GM18951 (cell line): ENCODE results near the gene ATP11A.
"Not testable (repeated sequence)": the region's sequence is repeated elsewhere in the genome, so short reads cannot be mapped to it uniquely, and the experiment has no call there.

Source experiments
- POLR2A ChIP-seq: IDR thresholded peaks from 4 replicates; pipeline ENCODE4 v1.6.1; 2011; ENCODE audit warnings: mild to moderate bottlenecking; ENCODE audit not compliant: insufficient read length, insufficient read depth; ENCODE audit errors: extremely low read depth
- in situ Hi-C: fragments of 300-500 bp; cut with MboI; formaldehyde crosslinking; loops from one replicate; pipeline ENCODE4 v1.12.0; 2022; ENCODE audit warnings: low sequenced_read_pairs, mixed read lengths, inconsistent platforms; ENCODE audit not compliant: unreplicated experiment

Gene ATP11A

DNA sequence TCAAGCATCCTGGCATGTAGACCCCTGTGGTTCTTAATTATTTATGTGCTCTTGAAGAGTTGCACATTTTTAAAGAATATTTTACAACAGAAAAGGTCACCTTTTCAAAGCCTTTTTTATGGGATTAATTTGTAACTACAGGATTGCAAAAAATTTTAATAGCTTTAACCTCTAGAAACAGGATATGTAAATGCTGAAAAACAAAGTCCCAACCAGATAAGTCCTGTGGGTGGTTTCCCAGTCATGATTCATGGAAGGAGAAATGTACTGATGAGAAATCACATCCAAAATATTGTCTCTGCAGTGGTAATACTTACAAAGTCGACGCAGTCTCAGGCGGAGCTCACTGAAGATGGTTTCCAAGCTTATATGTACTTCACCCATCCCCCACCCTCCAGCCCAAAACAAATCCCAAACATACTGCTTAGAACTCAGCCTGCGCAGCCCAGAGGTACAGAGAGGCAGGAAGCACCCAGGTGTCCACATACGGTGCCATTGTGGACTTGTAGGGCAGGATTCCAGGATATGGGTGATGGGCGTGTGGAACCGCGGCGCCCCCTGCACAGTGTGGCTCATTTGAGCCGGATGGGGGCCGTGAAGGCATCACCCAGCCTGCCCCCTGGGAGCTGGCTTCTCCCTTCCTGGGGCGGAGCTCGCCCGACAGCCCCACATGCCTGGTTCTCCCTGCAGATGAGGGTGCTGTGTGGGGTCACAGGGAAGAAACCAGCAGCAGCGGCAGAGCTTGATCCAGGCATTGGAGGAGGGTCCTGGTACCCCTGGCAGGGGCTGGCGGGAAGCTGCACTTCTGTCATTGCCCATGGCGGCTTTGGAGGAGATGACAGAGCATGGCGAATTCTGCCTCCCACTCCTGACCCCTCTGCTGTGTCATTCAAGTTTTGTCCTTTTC lies 101.2 kb downstream of the ATP11A start:
- no peak for TF ChIP-seq POLR2A
- in situ Hi-C loops: no loop called here

DNA sequence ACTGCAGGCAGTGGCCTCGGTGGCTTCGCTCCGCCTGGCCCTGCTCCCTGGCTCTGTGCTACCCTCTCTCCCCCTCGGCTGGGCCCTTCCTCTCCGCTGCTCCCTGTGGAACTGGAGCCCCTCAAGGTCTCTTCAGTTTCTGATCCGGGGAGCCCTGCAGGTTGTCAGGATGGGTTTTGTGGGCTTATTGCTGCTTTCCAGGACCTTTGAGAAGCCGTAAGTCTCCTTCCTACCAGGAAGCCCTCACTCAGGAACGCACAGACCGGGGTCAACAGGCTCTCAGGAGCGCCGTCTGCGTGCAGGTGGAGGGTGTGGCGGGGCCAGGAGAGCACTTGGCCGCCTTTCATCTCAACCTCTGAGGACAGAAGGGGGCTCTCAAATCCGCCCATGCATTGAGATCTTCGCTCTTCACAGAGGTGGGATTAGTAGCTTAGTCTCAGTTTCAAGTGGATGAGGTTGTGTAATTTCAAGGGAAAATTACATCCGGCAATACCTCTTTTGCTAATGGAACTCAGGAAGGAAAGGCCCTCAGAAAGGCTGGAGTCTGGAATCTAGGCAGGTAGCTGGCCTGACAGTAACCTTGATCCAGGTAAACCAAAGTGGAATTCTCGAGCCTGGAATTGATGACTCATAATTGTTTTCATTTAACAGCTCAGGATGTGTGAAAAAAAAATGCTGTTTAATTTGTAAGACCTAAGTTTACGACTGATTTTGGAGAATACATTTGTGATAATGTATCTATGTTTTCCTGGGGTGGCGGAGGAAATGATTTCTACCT lies 102.0 kb downstream of the ATP11A start:
- no peak for TF ChIP-seq POLR2A
- in situ Hi-C loops: no loop called here

DNA sequence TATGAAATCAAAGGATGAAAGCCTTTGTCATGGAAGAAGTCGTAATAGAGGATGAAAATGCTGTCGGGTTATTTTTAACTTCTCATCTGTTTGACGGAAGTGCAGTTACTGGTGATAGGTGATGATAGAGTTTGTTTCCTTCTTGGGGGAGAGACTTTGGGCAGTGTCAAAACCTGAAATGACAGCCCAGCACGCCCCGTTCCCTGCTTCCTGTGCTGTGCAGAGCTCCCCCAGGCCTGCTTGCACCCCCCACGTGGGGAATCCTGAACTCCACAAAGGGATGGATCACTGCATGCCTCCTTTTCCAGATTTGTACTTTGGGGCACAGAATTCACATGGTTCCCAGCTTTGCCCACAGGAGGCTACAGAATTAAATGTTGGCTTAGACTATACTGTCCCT lies 102.7 kb downstream of the ATP11A start:
- in situ Hi-C loops: no loop called here
- TF ChIP-seq POLR2A: no peak

DNA sequence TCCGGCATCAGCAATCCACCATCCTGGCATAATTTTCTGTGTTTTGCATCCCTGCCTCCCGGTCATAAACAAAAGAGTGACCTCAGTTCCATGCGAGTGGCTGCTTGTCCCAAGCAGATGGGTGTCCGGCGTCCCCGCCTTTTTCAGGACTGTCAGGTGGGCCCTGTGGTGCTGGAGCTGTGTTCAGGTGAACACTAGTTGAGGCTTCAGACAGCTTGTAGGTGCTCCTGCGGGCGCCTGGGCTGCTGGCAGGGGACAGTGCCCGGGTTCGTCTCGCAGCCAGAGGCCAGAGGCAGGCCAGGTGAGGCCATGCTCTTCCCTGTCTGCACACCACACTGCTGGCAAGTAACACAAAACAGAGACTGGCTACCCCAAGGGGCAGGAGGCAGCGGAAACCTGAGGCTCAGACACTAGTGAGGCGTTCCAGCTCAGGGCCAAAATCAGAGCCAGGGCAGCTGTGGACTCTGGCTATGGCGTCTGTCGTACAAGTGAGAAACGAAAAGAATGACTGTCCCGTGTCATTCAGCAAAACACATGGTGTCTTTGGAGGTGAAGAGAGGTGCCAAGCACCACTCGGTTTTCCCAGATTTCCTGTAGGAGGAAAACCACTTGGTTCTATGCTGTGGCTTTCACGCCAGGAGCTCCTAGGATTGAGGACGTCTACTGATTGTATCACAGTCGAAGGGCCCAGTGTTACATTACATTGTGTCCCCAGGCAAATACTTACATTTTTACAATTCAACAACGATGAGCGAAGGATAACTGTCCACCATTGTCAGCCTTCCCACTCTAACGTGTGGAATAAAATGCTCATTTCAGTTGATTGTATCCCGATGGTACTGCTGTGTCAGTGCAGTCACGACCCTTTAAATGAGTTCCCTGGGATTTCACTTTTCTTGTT lies 104.0 kb downstream of the ATP11A start:
- TF ChIP-seq POLR2A: no peak
- in situ Hi-C loops: no loop called here

DNA sequence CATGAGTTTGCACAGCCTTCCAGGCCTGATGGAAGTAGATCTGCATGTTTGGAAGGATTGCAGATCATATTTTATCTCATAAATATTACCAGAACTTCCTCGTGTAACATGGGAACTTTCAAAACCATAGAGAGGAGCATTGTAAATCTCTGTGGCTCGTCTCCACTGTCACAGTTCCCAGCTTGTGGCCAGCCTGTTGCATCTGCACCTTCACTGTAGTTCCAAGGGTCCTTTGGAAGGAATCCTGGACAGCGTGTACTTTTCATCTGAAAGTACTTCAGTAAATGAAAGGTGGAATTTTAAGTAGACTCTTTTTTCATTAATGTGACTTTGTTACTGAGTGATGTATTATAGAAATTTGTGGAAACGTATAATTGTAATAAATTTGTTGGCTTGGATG lies 105.4 kb downstream of the ATP11A start:
- in situ Hi-C loops: no loop called here
- TF ChIP-seq POLR2A: no peak

DNA sequence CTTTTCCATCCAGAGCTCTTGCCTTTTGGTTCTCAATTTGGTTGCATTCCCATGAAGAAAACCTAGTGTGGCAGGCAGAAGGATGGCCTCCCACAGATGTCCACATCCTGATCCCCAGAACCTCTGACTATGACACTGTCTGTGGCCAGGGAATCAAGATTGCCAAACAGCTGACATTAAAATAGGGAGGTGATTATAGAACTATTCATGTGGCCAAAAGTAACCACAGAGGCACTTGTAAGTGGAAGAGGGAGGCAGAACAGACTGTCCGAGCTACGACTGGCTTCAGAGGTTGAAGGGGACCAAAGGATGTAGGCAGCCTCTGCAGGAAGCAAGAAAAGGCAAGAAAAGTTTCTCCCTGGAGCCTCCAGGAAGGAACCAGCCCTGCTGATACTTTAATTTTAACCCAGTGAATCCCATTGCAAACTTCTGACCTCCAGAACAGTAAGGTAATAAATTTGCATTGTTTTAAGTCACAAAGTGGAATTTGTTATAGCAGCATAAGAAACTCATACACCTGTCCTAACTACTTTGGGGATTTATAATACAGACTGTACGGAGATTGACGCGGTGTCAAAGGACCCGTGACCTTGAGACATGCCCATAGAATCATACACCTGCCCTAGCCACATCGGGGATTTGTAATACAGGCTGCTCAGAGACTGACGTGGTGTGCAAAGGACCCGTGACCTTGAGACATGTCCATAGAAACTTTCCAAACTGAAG lies 106.5 kb downstream of the ATP11A start:
- in situ Hi-C loops: no loop called here
- no peak for TF ChIP-seq POLR2A

DNA sequence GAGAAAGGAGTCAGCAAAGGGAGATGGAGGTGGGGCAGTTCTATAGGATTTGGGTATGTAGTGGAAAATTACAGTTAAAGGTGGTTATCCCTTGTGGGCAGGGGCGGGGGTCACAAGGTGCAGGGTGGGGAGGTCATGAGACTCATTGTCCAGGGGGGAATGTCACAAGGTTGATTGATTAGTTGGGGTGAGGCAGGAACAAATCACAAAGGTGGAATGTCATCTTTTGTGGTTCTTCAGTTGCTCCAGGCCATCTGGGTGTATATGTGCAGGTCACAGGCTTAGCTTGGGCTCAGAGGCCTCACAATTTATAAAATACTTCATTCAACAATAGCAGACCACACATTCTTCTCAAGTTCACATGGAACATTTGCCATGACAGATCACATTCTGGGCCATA lies 109.6 kb downstream of the ATP11A start:
- no peak for TF ChIP-seq POLR2A
- in situ Hi-C loops: no loop called here

DNA sequence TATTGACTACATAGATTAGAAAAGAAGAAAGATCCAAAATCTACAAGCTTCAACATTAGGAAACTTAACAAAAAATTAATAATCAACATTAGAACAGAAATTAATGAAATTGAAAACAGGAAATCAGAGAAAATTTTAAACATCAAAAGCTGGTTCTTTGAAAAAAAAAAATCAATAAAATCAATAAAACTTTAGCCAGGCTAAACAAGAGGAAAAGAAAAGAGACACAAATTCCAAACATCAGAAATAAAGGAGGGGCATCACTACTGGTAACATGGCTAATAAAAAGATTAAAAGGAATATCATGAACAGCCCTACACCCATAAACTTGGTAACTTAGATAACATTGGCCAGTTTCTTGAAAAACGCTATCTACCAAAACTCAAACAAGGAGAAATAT lies 110.2 kb downstream of the ATP11A start:
- TF ChIP-seq POLR2A: no peak
- in situ Hi-C loops: no loop called here

DNA sequence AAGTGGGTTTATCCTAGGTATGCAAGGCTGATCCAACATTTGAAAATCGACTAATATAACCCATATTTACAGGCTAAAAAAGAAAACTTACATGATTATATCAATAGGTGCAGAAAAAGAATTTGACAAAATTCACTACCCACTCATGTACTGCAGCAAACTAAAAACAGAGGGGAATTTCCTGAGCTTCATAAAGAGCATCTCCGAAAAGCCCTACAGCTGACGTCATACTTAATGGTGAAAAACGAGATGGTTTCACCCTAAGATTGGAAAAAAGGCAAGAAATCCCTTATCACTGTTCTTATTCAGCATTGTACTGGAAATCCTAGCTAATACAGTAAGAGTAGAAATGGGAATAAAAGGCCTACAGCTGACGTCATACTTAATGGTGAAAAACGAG lies 111.0 kb downstream of the ATP11A start:
- in situ Hi-C loops: not testable (repeated sequence)

DNA sequence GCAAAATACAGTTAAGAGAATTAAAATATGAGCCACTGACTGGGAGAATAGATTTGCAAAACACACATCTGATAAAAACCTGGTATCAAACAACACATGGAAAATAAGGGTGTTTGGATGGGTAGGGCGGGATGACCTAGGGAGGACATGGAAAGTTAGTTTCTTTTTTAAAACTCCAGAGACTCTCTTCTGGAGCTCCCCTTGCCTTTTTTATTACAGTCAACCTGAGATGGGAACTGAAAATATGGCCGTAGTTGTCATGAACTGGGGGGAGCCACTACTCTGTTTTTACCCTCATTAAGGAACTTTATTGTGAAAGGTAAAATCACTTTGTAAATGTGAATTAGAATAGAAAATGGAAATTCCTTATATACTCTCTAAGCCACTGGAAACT lies 113.0 kb downstream of the ATP11A start:
- in situ Hi-C loops: no loop called here

DNA sequence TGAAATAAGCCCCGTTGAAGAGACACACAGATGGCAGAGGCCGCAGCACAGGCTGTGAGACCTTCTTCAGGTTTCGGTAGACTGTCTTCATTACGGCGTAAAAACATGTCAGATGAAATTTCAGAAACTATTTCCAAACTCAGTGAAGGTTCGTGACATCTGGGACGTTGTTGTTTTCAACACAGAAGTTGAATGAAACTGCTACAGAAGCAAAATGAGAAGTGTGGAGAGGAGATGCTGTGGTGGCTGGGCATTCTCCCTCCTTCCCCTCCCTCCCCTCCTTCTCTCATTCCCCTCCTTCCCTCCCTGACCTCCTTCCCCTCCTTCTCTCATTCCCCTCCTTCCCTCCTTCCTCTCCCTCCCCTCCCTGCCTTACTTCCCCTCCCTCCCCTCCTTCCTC lies 113.6 kb downstream of the ATP11A start:
- in situ Hi-C loops: no loop called here
- no peak for TF ChIP-seq POLR2A

More for the DNA sequence above, 113.0 kb downstream of the ATP11A start:
- no peak for TF ChIP-seq POLR2A

DNA sequence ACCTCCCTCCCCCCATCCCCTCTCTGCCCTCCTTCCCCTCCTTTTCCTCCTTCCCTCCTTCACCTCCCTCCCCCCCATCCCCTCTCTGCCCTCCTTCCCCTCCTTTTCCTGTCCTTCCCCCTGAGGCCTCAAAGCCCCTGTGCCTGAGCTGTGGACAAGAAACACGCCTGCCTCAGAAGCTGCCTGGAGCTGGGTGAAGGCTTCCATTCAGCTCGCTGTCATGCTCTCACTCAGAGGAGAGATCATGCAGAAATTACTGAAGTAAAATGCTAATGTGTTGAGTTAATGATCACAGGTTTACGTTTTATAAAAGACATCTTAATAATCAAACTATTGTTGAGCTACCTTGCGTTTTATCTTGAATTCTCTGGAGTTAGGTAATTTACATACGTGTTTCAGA lies 114.5 kb downstream of the ATP11A start:
- in situ Hi-C loops: no loop called here
- TF ChIP-seq POLR2A: no peak
